Limb (tissue), 2 donors: ENCODE measurements around the gene SERP2.

Experiments used
- DNase-seq, 2 donors: peaks; one replicate each; pipeline ENCODE4 v3.0.0-alpha.2; 2016; ENCODE audit errors: extremely low spot score in 2 of 2

The SERP2 gene

DNA sequence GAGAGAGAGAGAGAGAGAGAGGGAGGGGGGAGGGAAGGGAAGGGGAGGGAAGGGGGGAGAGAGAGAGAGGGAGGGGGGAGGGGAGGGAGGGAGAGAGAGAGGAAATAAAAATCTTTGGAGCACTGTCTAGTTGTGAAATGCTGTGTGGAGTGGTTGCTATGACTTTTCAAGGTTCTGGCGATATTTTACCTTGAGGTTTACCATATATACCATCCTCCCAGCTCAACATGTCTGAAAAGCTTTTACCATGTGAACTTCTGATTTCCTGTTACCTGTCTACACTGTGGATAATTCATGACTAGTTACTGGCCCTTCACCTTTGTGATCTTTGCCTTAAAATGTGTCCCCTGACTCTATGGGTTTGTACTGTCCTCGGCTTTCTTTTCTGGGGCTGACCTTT, 38.2 kb downstream of the SERP2 start:
- DNase-seq = no peak

DNA sequence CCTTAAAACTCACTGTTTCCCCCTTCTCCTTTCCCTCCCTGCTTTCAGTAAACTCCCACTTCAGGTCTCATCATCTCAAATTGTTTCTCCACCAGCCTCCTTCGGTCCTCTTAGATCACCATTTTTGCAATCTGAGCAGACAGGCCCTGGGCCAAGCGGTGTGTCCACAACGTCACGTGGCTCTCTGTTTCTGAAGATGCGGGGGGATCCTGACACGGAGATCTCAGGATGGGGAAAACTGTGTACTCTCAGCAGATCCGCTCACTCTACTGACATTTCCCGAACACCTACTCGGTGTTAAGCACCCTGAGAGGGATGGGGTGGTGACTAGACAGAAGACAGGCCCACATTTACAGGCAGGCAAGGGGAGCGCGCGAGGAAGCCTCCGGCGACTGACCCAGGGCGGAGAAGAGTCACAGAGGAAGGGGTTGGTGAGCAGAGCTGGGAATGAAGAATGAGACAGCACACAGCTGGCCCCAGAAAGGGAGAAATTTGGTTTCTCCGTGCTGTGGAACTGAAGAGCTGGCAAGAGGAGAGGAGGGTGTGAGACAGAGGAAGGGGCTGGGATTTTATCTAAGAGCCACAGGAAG, 38.8 kb downstream of the SERP2 start:
- DNase-seq = no peak

DNA sequence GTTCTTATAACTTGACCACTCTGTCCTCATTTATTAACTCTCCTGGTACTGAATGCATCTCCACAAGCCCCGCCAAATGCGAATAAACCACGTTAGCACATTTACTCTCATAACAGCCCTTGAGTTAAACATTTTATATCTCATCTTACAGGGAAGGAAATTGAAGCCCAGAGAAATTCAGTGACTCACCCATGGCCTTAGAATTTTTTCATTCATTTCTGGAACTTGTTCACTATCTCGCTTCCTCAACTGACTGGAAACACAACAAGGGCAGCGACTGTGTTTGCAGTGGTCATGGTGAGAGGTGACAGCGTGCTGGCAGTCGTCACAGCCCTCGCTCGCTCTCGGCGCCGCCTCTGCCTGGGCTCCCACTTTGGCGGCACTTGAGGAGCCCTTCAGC, 39.5 kb downstream of the SERP2 start:
- DNase-seq = no peak

DNA sequence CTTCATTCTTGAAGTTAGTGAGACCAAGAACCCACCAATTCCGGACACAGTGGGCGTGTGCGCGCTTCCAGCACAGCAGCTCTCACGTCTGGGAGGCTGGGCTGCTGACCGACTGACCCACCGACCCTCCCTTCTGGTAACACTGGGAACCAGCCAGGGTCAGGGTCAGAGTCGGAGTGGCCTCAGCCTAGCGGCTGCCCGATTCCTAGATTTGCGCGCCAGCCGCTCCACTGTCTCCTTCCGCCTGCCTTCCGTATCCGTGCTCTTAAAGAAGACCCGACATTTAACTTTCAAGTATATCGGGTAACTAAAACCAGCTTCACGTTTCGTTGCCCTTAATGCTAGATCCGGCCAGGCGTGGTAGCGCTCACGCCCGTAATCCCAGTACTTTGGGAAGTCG, 41.1 kb downstream of the SERP2 start:
- no peak for DNase-seq

DNA sequence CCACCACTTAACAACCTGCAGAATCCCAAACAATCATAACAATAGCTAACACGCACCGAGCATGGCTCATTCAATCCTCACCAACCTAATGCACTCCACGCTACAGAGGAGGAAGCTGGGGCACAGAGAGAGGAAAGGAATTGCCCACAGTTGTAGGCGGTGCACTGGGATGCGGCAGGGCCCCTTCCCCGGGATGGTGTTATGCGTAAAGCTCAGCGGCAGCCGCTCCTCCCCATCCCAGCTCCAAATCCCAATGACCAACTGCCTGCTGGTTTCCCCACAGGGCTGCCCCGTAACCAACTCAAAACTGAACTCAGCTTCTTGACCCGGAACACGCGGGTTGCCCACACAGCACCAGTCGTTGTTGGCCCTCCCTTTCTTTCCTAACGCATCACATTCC, 42.2 kb downstream of the SERP2 start:
- no peak for DNase-seq

DNA sequence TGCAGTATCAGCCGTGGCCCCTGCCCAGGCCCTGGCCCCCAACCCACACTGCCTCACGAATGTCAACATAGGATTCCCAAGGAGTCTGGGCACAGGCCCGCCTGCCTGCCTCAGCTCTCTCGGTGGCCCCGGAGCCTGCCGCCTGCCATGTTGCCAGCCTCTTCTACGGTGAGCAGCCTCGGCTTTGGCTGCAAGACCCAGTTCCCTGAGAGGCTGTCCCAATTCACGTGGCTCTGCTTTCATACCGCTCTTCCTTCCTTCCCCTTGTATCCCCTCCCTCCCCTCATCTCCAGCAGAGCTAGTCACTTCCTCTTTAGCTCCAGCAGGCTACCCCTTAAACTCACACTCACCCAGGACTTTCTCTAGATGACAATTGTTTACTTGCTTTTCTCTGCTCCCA, 42.7 kb downstream of the SERP2 start:
- DNase-seq = no peak

DNA sequence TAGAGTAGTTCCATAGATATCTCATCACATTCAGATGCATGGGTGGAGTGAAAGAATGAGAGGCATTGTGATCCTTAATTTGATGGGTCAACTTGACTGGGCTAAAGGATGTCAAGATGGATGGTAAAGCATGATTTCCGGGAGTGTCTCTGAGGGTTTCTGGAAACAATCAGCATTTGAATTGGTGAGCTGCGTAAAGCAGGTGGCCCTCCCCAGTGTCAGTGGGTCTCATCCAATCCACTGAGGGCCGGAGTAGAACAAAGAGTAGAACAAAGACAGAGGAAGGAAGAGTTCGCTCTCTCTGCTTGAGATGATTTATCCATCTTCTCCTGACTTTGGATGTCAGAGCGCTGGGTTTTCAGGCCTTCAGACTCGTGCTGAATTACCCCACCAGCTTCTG, 43.1 kb downstream of the SERP2 start:
- no peak for DNase-seq

DNA sequence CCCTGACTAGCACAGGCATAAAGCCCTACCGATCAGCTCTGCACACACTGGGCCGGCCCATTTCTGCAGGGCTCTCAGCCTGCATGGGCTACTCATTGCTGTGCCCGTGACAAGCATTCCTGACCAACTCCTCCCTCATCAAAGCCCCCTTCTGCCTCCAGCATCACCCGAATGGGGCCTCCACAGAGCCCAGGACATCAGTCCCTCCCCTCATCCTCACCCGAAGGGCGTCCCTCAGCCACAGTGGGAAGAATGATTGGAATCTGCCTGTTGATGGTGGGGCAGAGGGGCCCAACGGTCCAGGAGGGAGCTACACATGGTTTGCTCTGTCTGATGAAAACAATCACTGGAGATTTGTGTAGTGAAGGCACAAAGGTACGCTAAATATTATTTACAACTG, 43.8 kb downstream of the SERP2 start:
- DNase-seq = no peak

DNA sequence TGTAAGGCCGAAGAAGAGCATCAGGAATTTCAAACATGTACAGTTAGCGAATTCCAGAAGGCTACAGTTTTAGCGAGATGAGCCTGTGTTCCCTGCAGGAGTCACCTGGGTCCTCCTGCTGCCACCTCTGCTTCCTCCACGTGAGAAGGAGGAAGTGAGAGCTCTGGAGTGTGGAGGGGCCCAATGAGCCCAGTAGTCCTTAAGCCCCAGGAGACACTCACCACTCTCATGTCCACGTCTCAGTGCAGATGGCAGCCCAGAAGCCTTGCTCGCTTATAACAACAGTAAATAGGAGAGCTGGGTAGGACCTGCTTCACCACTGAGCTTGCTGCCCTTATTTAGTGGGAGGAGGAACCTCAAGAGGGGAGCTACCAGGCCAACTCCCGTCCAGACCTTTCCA, 44.3 kb downstream of the SERP2 start:
- no peak for DNase-seq

DNA sequence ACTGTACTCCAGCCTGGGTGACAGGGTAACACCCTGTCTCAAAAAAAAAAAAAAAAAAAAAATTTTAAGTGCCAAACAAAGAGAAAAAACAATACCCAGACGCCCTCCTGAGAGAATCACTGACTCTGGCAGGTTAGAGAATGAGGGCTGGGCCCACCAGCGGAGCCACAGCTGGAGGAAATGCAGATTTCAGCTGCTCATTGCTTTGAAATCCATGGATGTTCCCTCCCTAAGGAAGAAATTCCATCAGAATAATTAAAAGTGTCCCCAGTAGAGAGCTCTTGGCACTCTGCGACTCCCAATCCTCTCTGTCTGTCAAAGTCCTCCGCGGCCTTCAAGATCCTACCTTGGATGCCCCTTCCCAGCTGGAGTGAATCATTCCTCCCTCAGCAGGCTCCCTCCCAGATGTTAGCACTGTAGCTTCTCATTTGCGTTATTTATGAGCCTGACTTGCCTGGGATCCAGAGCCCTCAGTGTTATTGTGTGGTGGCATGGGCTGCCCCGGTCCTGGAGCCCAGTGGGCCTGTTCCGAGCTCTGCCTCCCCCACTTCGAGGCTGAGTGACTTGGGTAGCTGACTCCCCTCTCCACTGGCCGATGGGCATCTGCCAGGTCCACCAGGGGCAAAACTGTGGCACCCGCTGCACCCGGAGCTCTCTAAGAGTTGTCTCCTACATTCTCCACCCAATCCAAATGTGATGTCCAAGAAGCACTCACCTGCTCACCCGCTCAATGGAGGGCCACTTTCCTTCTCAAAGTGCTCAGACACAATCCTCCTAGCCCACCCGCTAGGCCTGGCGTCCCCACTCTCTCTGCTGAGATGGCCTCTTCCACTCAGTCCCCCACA, 47.0 kb downstream of the SERP2 start:
- DNase-seq = no peak

DNA sequence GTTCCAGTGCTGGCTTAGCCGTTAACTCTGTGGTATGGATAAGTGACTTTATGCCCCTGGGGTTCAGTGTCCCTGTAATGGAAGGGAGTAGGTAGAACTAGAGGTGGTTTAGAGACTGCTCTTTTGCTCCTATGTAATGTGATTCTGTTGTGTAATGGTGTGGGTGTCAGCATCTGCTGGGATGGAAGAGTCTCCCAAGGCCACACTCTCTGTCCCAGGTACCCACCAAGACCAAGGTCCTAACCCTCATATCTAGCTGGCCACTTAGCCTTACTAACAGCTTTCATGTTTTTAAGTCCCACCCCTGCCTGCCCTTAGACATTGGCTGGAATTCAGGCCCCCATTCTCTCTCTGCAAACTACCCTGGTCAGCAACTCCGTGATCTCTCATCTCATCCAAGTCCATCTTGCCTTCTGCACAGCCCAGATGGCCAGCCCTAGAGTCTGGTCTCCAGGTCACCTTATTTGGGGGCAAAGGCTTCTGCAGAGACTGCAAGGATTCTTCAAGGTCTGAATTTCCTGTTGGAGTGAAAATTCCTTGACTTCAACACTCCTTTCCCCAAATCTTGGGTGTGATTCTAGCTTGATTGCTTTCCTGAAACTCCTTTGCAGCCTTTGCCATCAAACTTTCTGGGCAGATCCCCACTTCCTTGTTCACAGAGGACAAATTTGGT, 48.4 kb downstream of the SERP2 start:
- no peak for DNase-seq

DNA sequence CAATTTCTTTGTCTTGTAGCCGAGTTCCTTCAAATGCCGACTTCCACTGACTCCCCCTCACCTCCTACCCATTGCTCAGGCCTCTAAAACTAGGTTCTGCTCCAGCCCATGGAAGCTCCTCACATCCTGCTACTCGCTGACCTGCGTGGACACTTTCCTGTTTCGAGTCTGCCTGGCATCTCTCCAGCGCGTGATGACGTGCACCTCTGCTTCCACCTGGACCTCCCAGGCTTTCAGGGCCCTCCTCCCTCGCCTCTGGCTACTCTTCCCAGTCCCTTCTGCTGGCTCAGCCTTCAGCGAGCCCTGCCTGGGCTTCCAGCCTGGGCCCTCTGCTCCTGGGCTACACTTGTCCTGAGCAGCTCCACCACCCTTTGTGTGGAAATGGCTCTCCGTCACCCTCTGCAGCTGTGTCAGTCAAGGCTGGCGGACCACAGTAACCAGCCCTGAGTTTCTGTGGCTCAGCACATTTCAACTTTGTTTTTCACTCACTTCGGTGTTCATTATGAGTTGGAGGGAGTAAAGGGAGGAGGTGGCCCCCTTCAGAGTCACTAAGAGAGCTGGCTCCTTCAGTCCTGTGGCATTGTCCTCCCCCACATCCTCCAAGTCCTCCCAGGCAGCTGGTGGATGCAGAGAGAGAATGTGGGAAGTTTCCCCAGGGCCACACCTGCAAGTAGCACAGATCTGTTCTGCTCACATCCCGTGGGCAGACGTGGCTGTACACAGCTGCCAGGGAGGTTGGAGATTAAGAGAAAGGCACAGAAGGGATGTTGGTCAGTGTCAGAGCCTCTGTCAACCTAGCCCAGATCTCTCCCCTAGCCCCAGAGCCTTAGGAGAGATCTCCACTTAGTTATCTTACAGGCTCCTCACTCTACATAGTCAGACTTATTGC, 49.4 kb downstream of the SERP2 start:
- DNase-seq = no peak

DNA sequence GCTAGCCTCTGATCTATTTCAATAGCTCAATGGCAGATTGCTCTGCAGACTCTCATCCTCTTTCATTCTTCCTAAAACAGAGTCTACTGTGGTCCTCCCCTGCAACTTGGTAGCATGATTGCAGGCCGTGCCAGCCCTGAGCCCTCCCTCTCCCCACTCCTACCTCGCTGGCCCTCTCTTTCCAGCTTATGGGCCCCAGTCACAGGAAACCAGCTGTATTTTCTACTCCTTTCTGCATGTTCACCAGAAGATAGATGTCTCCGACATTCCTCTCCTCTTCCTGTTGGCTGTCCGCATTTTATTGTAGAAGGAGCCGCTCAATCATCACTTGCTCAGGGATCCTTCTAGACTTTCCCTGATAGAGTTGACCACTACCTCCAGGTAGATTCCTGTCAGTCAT, 50.2 kb downstream of the SERP2 start:
- no peak for DNase-seq

DNA sequence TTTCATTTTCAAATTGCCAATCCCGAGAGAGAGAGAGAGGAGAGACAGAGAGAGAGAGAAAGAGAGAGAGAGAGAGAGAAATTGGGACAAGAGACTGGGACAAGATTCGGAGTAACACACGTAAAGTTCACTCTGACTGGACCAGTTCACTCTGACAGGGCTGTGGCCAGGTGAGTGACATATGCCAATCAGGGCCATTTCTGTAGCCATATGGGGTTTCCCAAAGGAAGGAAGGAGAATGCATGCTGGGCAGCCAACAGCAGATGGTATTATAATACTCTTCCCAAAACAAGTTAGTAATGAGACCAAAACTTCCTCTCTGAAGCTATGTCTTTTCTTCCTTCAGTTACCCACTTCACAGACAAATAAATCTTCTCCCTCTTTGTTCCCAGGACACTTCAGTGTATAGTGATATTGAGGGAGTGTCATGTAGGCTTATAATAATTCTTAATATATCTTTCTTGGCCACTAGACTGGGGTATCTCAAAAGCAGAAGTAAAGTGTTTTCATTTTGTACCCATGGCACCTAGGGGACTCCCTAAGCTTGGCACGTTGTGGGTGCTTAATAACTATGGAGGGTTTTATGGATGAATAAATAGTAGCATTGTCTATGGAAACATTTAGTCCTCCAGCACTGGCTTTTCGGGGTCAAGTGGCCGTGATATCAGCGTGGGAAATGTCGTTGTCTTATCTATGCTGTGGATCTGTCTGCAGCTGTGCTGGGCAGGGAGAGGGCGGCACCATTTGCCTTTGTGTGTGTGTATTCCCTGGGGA, 51.6 kb downstream of the SERP2 start:
- DNase-seq = no peak

DNA sequence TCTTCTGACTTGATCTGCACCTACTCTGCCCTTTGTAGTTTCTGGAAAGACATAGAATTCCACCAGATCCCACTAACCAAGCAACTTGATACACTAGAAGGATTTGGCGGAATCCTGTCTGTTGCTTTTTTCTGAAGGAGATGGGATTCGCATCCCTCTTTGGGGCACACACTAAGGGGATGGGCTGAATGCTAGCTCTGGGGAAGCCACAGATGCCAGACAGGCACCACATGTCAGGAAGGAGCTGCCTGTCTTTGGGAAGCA, 52.1 kb downstream of the SERP2 start:
- no peak for DNase-seq

DNA sequence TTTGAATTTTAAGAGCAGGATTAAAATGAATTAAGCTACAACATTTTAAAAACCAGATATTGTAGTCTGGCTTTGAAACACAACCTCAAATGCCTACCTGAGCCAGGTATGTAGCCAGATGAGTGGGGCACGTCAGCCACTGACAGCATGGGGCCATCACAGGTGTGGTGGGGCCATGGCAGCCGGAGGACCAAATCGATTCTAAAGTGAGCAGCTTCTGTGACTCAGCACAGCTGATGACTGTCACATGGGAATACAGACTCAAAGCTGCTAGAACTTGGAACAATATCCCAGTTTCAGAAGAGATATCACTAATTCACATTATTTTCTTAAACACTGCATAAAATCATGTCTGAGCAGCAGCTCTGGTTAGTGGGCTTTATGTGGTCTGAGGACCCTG, 52.8 kb downstream of the SERP2 start:
- no peak for DNase-seq

DNA sequence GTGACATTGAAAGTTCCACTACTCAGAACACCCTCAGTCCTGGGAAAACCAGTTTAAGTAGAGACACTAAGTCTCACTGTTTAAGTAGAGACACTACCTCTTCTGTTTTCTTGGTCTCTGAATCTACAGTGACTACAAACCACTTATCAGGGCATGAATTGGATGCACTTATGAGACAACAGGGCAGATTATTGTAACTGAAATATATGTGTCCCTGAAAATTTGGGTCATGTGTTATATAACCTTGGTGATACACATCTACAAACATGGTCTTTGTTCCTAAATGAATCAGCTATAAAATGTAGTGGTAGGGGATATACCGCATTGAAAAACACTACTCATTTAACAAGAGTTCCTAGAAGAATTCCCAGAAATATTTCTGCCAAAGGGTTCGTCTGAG, 55.7 kb downstream of the SERP2 start:
- DNase-seq = no peak

DNA sequence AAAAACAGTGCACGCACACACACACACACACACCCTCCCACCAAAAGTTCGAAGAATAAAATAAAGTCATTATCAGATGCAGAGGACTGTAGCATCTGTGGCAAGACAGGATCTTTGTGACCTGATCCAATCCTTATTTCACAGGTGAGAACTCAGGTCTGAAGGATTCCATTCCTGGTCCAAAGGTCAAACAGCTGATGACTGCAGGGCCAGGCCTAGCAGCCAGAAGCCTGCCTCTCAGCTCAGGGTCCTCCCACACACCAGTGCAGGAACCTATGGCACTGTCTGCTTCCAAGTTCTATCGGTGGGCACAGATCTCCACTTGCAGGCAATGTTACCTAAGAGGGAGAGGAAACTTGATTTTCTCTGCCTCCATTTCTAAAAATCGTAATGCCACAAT, 57.5 kb downstream of the SERP2 start:
- no peak for DNase-seq

DNA sequence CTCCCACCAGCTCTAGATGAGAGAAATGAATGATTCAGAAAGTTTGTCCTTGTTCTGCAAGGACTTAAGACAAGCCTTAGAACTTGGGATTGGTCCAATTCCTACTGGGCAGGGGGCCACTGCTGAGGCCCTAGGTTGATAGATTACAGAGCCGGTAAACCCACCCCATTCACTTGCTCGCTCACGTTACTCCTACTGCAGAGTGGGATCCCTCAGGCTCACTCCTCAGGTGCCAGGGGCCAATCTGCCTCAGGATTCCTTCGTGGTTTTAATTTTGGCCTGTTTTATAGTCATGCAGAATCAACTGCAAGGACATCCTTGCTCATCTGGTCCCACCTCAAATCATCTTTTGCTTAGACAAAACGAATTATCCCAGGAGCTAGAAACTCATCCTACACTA, 59.0 kb downstream of the SERP2 start:
- no peak for DNase-seq

DNA sequence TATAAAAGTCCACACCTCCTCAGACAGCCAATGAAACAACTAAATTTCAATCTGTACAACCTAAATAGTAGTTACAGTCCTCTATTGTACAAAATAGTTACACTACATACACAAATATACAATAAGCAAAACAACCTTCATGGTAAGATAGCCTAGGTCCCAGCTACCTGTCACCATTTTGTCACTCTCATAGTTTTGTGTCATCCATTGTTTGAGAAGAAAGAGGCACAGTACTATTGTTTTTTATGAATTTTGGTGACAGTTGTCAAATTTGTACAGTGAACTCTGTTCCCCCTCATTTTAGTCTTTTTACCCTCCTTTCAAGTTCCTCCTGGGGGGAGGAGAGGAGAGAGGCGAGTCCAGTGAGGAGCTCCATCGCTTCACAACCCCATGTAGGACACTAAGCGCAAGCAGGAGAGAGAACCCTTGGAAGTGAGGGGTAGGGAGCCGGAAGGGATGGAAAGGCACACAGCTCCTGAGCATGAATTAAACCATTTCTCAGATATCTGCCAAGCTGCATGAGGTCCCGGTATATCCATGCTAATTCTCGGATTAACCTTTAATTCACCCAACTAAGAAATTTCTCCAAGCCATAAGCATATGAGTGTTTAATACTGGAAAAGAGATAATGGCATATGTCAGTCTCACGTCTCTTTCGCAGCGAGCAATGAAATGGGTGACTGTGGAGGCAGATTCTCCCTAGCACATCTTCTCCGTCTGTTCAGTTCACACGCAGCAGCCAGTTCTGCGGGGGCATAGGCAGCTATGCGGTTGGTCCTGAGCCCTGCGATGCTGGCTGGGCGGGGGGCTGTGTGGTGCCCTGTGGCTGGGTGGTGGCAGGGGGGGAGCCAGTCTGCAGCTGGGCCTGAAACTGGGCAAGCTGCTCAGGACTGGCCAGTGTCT, 60.5 kb downstream of the SERP2 start:
- peak in 1 of 2 donors; percentile 50 for DNase-seq
